ENCODE measurements around the gene ZNF736. TPM values are rescaled to one million over a fixed set of nuclear protein-coding genes. Genes with fewer than 3 reads are reported as not detected.

Gene ZNF736
- total RNA-seq, result 10 to 100 TPM in 2 of 4 donors, 1 to 10 TPM in 2; 7.0 to 12.7 (median 9.2) TPM

- 0 to 1% methylated on average over 4 to 32 of the region's 33 CpGs for WGBS, 2 donors (ENCODE audit: low coverage in 1 of 2)
- peak; percentile 91 for DNase-seq
- Histone ChIP-seq H3K27ac (peak within 1 kb of the TSS; percentile 57 to 81 (median 67)), H3K36me3 (no peaks in the 10 kb centered on the region), H3K27me3 (no peaks in the 10 kb centered on the region), H3K4me3 (peak within 1 kb of the TSS; percentile 47 to 84 (median 58)), H3K4me1 (peaks cover 8 to 22% (median 10%) of the 10 kb centered on the region in 4 donors), H3K9me3 (no peaks in the 10 kb centered on the region)
- TF ChIP-seq CTCF (IDR thresholded peaks at IDR 0.05) (no peak), POLR2A (IDR thresholded peaks at IDR 0.05) (peak; percentile 75), EP300 (IDR thresholded peaks at IDR 0.05; ENCODE audit: low read depth) (no peak), POLR2AphosphoS5 (IDR thresholded peaks at IDR 0.05) (peak in 2 of 3 donors; percentile 66 to 76)
- intact Hi-C loops (cut with DNase I; ENCODE audit: low total_unique reads) (no loop called here), in situ Hi-C loops (cut with MboI; ENCODE audit: low pct_ligation_motif_present in 1 of 4, low pct_unique_long_range_greater_than_20kb in 1 of 4, low sequenced_read_pairs in 3 of 4) (loop anchor here in 3 of 4 donors (25.0 kb wide), 2 partner anchors 248 to 348 kb away; partner anchors contain the start of genes ZNF680 (in 2 of the 3) and ZNF107 (in 1 of the 3))
These were observed at the start of gene ZNF736 for GRCh38 chr7:64313740-64314491. Gene ZNF736 (plus strand): TSS chr7:64313961. CDS start chr7:64314151, 190 bp downstream.

GRCh38 chr7:64266341-64266919, 47.3 kb upstream of the ZNF736 start:
- peaks cover 45 to 52% of the 10 kb centered on the region in 2 donors for H3K9me3 ChIP-seq
- DNase-seq, result no peak

GRCh38 chr7:64277630-64278029, 36.1 kb upstream of the ZNF736 start:
- H3K4me1 ChIP-seq, result no peaks in the 10 kb centered on the region
- TF ChIP-seq CTCF (IDR thresholded peaks at IDR 0.05) (no peak), POLR2AphosphoS5 (IDR thresholded peaks at IDR 0.05) (no peak), POLR2A (IDR thresholded peaks at IDR 0.05) (no peak), EP300 (IDR thresholded peaks at IDR 0.05; ENCODE audit: low read depth) (no peak)
- DNase-seq, result no peak
- H3K27ac ChIP-seq, result no peak overlapping the region
- intact Hi-C loops (cut with DNase I; ENCODE audit: low total_unique reads), result no loop called here
- no peaks in the 10 kb centered on the region for H3K27me3 ChIP-seq
- 47 to 64% methylated on average over 2 of the region's 2 CpGs for WGBS, 2 donors (ENCODE audit: low coverage in 1 of 2)
- H3K9me3 ChIP-seq, result peaks cover 0 to 4% of the 10 kb centered on the region in 2 donors
- no peaks in the 10 kb centered on the region for H3K36me3 ChIP-seq
- in situ Hi-C loops (cut with MboI; ENCODE audit: low pct_ligation_motif_present in 1 of 4, low pct_unique_long_range_greater_than_20kb in 1 of 4, low sequenced_read_pairs in 3 of 4), result loop anchor here in 1 of 4 donors (25.0 kb wide), 1 partner anchor 110 kb away; no protein-coding TSS in a partner anchor
- no peak overlapping the region for H3K4me3 ChIP-seq

More at GRCh38 chr7:64266341-64266919, 47.3 kb upstream of the ZNF736 start:
- in situ Hi-C loops (cut with MboI; ENCODE audit: low pct_ligation_motif_present in 1 of 4, low pct_unique_long_range_greater_than_20kb in 1 of 4, low sequenced_read_pairs in 3 of 4) (loop anchor here in 1 of 4 donors (25.0 kb wide), 1 partner anchor 96 kb away; no protein-coding TSS in a partner anchor), intact Hi-C loops (cut with DNase I; ENCODE audit: low total_unique reads) (no loop called here)
- Histone ChIP-seq H3K27ac (no peak overlapping the region), H3K4me1 (no peaks in the 10 kb centered on the region), H3K27me3 (no peaks in the 10 kb centered on the region), H3K36me3 (no peaks in the 10 kb centered on the region), H3K4me3 (no peak overlapping the region)
- 75 to 100% methylated on average over 1 of the region's 1 CpG for WGBS, 2 donors (ENCODE audit: low coverage in 1 of 2)
- TF ChIP-seq EP300 (IDR thresholded peaks at IDR 0.05; ENCODE audit: low read depth) (no peak), POLR2A (IDR thresholded peaks at IDR 0.05) (no peak), CTCF (IDR thresholded peaks at IDR 0.05) (no peak), POLR2AphosphoS5 (IDR thresholded peaks at IDR 0.05) (no peak)

All from transverse colon (tissue), 4 donors.